Middle frontal gyrus (tissue), 1 donor: ENCODE data around the gene ACOXL.

Experiments used
- DNase-seq: peaks from one replicate; pipeline ENCODE4 v3.0.0-alpha.2; 2015; ENCODE audit warnings: low spot score; ENCODE audit errors: extremely low spot score

ACOXL gene

DNA sequence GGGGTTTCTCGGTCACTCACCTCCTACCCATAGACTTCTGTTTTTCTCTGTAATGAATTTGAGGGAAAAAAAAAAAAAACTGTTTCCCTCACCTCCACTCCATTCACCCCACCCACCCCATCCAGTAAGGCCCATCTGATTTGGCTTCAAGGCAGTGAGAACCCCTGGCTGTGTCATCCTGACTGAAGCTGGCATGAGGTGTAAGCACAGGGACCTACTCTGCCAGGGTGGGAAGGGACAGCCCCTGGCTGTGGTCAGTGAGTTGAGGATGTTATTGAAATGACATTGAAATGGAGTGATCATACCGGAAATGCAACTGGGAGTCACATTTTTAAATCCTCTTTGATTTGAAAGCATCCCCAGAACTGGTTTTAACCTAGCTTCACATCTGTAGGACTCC lies 369.2 kb downstream of the ACOXL start:
- DNase-seq = no peak

DNA sequence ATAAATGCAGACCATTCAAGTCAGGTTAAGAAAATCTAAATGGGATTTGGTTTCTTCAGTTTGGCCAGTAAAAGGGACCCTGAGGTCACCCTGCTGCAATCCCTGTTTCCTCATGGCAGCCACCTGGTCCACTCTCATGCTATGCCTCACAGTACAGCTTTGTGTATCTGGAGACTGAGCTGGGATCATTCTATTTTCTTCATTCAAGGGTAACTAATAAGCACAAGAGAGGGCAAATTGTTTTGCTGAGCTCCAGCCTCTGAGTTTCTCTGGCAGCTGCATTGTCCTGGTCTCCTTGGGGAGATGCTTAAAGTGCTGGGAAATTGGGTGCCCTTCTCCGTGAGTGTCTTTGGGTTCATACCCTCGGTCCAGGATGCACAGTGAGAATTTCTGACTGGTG lies 369.8 kb downstream of the ACOXL start:
- no peak for DNase-seq

DNA sequence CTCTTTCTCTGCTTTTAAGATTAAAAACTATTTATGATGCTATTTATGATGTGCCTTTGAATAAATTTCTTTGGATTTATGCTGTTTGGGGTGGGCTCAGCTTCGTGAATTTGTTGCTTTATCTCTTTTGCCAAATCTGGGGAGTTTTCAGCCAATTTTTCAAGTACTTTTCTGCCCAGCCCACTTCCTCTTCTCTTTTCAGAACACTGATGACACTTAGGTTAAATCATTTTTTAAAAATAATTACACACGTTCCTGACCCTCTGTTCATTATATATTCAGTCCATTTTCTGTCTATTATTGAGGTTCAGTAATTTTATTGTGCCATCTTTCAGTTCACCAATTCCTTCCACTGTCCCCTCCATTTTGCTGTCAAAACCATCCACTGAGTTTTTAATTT lies 373.6 kb downstream of the ACOXL start:
- no peak for DNase-seq

DNA sequence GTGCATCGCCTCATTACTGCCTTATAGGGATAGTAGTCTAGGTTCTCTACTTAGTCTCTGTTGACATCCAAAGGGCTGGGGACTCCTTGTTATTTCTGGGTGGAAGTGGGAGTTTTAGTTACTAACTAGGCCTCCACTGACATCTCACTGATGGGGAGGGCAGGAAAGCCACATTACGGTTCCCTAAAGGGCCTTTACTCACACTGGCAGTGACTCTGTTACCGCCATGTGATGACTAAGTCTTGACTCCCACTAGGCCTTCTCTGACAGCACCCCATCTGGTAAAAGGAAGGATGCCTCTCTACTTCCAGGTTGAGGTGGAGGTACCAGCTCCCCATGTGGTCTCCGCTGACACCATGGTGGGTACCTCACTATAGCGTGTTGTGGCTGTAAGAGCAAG lies 374.3 kb downstream of the ACOXL start:
- DNase-seq = no peak

DNA sequence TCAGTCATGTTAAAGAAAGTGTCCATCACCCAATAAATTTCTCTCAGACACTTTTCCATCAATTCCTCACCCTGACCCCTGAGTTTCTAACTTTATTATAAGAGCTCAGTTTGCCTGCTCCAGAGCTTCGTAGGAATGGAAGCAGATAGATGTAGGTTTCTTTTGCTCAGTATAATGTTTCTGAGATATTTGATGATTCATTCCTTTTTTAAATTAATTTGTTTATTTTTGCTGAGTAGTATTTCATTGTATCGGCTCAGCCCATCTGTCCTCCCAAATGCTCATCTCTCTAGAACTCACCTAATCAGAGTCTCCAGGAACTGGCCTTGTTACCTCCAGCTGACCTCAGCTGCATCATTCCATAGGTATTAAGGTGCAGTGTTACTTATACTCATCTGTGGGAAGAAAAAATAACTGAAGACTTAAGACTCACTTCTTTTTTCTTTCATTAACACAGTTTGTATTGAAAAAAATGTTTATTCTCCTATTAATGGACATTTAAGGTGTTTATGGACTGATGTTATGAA lies 376.4 kb downstream of the ACOXL start:
- DNase-seq = no peak

DNA sequence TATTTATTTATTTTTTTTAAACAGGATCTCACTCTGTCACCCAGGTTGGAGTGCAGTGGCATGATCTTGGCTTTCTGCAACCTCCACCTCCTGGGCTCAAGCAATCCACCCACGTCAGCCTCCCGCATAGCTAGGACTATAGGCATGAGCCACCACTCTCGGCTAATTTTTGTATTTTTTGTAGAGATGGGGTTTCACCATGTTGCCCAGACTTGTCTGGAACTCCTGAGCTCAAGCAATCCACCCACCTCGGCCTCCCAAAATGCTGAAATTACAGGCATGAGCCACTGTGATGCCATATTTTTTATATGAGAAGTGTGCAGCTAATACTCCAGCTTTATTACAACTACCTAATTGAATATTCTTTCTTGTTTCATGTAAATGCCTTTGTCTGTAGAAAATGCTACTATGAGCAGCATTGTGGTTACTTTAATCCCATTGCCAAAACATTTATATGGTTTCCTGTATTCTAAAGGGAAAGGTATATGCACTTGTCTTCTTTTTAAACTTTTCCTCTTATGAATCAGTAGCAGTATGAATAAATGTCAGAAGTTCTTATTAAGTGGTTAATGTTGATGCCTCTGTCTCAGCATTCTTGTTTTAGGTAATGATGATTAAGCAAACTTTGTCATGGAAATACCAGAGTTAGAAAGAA lies 378.9 kb downstream of the ACOXL start:
- no peak for DNase-seq

DNA sequence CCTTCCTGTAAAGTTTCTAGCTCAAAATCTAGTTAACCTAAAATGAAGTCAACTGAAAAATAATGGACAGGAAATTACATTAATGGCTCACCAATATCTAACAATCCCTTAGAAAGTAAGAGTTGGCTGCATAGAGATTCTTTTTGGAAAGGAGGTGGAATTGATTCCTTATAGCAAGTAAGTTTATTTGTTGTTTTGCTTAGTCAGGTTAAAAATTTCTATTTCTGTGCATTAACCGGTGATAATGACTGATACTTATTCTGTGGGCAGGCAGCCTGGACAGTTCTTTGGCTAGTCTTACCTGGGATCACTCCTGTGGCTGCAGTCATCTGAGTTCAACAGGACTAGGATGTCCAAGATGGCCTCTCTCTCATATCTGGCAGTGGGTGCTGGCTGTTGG lies 381.5 kb downstream of the ACOXL start:
- no peak for DNase-seq

DNA sequence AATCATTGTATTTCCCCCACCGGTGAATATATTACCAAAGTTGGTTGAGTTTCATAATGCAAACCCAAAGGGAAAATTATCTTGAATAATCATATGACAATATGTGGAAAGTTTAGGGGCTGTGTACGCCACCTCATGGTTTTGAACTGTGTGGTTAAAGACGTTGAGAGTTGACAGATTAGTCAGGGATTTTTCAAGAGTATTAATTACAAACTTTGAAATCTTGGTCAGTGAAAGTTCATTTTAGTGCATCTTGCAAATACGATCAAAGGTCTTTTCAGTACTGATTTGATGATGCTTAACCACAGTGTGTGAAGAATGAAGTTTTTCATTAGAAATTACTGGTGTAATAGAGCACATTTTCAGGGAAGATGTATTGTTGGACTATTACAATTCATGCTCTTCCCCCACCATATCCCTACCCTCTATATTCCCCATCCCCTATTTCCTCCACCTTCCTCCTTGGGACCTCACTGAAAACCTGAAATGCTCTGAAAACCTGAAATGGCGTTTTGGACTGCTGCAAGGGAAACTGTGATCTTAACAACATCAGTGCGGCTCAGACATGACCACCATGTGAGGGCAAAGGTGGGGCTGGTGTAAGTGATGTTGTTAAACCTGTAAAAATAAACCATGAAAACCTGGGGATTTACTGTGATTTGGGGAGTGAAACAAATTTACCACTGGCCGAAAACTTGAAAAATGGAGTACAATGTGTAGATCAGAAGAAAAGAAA lies 383.8 kb downstream of the ACOXL start:
- no peak for DNase-seq

DNA sequence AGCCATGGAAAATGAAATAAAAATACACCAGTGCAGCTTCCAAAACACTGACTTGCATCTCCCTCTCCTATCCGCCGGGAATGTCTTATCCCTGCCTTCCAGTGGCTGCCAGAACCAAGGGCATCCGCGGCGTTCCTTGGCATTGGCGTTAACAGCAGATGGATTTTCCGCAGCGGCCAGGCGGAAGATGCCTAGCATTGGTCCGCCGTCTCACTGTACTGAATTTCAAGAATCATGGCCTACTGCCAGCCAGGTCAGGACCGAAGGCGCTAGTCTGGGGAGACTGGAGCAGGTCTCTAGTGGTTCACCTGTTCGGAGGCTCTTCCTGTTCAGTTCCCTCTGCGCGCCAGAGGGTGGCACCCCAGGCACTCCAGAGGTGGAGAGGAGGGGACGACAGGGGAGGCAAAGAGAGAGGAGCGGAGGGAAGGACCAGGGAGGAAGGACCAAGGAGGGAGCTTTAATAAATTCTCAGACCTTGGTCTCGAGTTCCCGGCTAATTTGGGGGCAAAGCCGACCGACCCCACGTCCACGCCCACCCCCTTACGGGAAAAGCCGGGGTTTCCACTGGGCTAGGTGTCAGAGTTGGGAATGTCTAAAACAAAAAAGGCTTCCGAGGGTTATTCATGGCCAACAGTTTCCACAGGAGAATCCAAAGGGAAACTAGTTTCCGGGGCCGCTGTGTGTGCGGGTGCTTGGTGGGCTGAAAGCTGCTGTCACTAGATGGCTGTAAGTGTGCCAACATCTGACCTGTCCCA lies 384.6 kb downstream of the ACOXL start:
- peak; percentile 58 for DNase-seq

DNA sequence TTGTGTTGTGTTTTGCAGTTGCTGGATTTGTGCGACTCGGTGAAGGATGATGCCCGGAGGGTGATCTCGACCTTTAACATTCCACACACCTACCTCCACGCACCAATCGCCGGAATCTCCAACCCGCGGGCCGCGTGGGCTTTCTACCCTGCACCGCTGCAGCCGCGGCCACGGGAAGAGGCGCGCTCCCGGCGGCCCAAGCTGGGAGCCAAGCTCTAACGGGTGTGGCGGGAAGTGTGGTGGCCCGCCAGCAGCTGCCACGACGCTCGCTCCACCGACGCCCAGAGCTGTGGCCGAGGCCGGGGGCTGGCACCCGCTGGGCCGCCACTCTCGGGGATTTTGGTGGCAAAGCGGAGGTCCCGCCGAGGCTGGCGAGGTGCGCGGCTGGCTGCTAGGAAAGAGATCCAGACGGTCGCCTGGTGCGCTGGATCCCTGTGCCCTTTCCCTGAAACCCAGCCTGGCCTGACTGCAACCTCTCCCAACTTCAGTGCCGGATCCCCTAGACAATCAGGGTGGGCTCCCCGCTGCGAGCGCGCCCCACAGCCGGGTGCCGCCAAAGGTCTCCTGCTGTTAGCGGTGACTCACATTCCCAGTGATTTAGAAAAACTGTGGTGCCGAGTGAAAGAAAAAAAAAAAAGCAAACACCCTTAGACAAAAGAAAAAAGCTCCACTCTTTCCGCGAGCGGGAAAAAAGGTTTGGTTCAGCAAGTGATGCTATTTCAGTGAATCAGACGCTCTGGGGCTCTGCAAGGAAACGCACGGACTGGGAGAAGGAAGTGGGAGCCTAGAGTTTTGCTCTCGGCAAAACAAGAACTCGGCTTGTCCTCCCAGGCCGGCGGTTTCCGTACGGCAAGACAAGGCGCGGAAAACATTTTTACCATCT lies 385.5 kb downstream of the ACOXL start:
- no peak for DNase-seq

DNA sequence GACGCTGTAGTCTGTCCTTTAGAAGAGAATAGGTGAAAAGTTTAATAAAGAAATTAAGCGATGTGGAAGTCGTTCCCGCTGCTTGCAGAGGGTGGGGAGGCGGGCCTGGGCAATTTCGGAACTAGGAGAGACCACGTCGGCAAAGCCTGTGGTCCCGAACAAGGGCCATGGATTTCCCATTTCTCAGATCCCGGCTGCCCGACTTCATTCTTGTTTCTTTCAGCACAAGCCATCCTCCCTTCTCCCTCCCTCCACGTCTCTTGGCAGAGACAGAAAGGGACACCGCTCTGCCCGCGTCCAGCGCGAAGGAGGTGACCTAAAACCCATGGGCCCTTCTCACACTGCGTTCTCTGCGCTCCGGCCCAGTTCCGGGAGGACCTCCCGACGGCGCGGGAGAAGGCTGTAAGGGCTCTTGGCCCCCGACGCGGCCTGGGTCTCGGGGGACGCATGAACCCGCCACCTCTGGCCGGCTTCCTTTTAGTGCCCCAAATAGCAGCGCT lies 386.2 kb downstream of the ACOXL start:
- DNase-seq = no peak

DNA sequence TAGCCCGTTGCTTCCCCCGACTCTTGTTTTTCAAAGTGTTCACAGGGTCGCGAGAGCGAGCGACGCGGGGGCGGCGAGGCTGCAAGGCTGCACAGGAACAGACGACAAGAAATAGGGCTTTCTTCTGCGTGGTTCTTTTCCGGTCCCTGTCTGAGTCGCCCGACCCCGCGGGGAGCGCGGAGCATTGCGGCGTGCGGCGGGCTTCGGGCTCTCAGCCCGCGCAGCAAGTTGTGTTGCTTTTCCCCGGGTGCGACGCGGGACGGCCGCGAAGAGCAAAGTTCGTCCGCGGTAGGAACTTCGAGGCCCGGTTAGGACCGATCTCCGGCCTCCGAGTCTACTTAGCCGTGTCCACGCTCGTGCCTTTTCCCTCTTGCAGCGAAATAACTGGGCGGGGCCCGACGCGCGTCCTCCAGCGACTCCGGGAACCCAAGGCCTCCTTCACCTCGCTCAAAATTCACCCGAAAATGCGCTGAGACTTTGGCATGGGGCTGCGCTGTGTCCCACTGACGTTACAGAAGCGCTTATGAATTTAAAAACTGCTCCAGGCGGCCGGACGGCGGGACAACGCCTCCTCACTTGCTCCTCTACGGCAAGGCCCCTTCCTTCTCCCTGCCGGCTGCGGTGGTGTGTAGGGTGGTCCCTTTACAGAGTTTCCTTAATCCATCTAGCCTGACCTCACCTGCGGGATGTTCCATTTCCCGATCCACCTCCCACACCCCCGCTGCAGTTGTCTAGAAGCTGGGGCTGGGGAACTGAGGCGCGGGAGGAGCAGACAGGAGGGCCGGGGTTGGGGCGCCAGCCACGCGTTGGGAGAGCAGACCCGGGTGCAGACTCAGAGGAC lies 386.8 kb downstream of the ACOXL start:
- DNase-seq = no peak

DNA sequence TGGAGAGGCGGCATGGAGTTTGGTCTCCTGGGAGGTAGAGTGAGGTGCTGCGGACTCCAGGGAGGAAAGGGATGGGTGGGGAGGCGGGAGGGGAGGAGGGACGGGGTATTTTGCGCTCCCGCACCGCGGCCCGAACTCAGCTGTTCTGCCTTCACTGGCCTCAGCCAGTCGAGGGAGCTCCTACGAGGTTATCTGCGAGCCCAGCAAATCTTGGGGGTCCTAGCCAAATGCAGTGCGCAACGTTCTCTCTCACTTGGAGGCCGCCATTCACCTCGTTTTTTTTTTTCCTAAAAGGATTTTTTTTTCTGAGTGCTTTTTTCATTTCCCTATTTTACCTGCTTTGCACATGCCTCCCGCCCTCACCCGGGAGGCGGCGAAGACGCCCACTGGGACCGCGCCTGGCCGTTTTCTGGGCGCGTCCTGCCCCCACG lies 387.5 kb downstream of the ACOXL start:
- no peak for DNase-seq

DNA sequence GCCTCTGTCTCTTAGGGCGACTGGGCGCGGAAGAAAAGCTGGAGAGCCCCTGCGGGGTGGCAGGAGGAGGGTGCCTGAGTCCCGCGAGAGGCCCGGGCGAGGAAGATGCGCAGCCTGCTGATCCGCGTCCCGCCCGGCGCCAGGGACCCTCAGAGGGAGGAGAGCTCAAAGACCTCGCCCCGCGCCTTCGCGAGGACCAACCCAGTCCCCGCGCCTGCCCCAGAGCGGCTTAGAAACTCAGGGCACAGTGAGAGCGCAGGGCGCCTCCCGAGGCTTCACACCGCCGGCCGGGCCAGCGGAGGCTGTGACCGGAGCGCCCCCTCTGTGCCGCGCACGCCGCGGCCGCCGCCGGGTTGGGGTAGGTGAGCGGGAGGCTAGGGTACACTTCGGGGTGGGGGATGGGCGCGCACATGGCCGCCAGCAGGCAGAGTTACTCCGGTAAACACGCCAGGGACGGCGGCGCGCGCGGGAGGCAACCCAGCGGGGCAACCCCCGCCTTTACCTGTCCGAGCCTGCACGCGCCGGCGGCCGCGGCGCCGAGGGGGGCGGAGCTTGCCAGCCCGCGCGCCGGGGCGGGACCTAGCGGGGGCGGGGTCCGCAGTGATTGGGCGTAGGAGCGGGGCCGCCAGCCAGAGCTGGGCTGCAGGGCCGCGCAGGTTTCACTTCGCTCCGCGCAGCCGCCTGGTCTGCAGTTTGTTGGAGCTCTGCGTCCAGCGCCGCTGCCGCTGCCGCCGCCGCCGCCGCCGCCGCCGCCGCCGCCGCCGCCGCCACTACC lies 388.1 kb downstream of the ACOXL start, which contains the start of gene BCL2L11:
Gene BCL2L11 (plus strand): TSS at position 662 of the 775 bp plus-strand sequence. CDS start 2,832 bp downstream, outside the sequence.
- peak; percentile 70 for DNase-seq

DNA sequence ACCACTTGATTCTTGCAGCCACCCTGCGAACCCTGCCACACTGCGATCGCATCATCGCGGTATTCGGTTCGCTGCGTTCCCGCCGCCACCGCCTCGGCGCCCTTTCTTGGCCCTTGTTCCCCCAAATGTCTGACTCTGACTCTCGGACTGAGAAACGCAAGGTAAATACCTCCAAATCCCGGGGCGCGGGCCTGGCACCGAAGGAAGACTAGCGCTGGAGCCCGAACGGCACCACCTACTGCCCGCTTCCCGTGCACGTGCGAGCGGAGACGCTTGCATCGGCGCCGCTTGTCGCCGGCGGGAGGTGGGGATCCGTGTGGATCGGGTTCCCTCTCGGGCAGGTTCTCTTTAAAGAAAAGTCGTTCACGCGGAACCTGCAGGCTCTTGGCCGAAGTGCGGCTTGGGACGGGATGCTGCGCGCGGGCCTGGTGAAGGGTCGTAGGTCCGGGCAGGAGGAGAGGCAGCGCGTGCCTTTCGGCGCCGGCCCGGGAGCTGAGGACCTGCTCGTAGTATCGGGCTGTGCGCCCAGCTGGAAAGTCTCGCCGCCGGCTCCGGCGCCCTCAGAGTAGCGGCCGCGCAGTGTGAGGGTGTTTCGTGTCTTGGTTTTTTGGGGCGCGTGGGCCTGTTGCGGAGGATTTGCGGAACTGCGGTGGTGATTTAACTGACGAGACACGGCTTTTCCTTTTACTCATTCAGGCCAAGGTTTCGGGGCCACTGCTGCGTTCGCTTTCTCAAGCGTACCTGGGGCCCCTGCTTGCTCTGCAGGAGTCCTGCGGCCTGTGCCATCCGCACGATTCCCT lies 388.9 kb downstream of the ACOXL start:
- DNase-seq = no peak

DNA sequence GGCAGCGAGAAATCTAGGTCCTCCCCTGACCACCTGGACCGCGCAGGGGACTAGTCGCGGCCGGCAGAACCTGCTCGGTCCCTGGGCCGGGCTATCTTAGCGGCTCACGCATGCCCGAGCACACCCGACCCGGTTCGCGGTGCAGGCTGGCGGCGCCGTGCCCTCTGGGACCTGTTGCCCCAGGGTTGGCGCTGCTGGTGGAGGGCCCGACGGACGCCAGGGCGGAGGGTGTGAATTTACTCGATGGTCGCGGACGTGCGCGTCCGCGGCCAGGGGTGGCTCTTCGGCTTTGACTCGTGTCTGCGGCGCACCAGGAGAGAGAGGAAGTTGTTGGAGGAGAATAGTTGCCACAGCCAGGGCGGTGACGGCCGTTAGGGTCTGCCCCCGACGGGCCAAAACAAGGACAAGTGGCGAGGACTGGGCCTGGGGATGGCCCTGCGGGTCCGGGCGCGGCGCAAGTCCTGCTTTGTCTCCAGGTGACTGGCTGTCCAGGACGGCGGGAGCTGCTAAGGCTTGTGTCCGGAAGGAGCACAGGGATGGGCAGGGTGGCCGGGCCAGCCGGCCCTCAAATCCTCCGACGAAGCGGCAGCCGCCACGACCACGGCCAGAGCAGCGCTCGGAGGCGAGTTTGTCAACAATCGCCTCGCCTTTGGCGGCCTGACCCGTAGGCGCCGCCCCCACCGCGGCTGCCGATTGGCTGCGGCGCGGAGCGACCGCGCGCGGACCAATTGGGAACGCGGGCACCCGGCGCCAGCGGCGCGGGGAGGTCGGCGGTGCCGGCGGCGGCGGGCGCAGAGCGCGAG lies 389.7 kb downstream of the ACOXL start:
- DNase-seq = peak; percentile 76

DNA sequence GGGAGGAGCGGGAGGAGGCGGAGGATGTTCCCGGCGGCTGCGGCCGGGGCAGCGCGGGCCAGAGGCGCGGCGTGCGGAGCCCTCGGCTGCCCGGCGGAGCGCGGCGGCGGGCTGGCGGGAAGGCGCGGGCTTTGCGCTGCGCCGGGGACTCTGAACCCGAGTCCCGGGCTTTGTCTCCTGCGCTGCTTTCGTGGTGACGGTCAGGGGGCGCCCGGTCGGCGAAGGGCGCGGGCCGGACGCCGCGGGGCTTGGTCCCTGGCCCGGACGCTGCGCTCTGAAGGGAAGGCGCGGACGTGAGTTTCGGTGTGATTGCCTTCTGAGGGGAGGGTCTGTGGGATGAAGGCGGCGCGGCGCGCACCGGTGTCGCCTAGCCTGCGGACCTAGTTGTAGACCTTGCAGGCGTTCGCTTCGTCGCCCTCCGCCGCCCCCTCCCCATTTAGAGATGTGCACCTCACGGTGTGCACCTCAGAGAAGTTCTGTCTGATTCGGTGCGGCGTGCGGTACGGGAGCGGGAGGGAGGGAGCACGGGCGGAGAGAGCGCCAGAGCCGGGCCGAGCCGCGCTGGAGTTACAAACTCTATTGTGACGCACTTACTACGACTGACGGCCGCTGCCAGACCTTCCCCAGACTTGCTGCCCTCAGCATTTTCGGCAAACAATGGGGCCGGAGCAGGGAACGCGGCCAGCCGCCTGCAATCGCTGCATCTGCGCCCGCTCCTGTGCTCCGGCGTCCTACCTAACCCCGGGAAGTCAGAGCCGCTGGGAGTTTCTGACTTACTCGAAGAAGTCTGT lies 390.5 kb downstream of the ACOXL start:
- no peak for DNase-seq
